Fibroblast of skin of right quadriceps (primary cell): Measurements from ENCODE around the gene BSG.
A peak's percentile ranks its signal among the peaks of the same experiment; 100 is the strongest.

Experiments used
- DNase-seq: peaks from one replicate; pipeline ENCODE4 v3.0.0-alpha.2; 2013

Gene BSG

GRCh38 chr19:540867-541637 lies 31.3 kb upstream of the BSG start:
- no peak for DNase-seq

GRCh38 chr19:541699-542098 lies 30.7 kb upstream of the BSG start:
- DNase-seq: no peak

GRCh38 chr19:542173-542866 lies 30.1 kb upstream of the BSG start:
- no peak for DNase-seq

- DNase-seq: no peak
Observed at GRCh38 chr19:543910-544608, 28.3 kb upstream of the BSG start, which contains the start of gene GZMM. Gene GZMM, plus strand, starts transcription at chr19:544053. Its CDS starts 19 bp downstream, at chr19:544072.

- DNase-seq: no peak
Observed at GRCh38 chr19:547117-547516, 25.3 kb upstream of the BSG start.

GRCh38 chr19:547836-548720 lies 24.3 kb upstream of the BSG start:
- no peak for DNase-seq

- DNase-seq: no peak
Observed at GRCh38 chr19:548886-549830, 23.2 kb upstream of the BSG start.

- no peak for DNase-seq
Observed at GRCh38 chr19:554817-555216, 17.6 kb upstream of the BSG start.

- DNase-seq: no peak
Observed at GRCh38 chr19:555474-555808, 17.0 kb upstream of the BSG start.

GRCh38 chr19:556611-557382 lies 15.6 kb upstream of the BSG start:
- DNase-seq: no peak

GRCh38 chr19:558770-559439 lies 13.5 kb upstream of the BSG start:
- DNase-seq: no peak

GRCh38 chr19:560121-560520 lies 12.3 kb upstream of the BSG start:
- DNase-seq: no peak

GRCh38 chr19:566403-566802 lies 6.0 kb upstream of the BSG start:
- peak; percentile 64 for DNase-seq

GRCh38 chr19:566844-567243 lies 5.6 kb upstream of the BSG start:
- DNase-seq: no peak

GRCh38 chr19:567296-567900 lies 5.0 kb upstream of the BSG start:
- DNase-seq: no peak

GRCh38 chr19:570251-570686 lies 2.1 kb upstream of the BSG start:
- no peak for DNase-seq

GRCh38 chr19:570937-571565 lies 1.3 kb upstream of the BSG start:
- DNase-seq: peak; percentile 29

GRCh38 chr19:571566-571974 lies 826 bp upstream of the BSG start:
- peak; percentile 39 for DNase-seq
